T47D (cell line): ENCODE measurements around the gene ZNRF3.

Source experiments
- DNase-seq, 2 experiments: peaks; one replicate each; pipeline versions ENCODE4 v3.0.0 to v3.0.0-alpha.2; 2011 to 2012; ENCODE audit warnings: low read depth in 1 of 2, low spot score in 1 of 2
- JUND ChIP-seq: IDR thresholded peaks from 2 replicates; pipeline ENCODE4 v1.6.1; 2012; ENCODE audit warnings: low read depth
- in situ Hi-C: cut with HindIII; loops from 2 replicates; pipeline ENCODE4 v1.10.0; 2016; ENCODE audit warnings: low sequenced_read_pairs, low pct_unique_long_range_greater_than_20kb

ZNRF3 gene

DNA sequence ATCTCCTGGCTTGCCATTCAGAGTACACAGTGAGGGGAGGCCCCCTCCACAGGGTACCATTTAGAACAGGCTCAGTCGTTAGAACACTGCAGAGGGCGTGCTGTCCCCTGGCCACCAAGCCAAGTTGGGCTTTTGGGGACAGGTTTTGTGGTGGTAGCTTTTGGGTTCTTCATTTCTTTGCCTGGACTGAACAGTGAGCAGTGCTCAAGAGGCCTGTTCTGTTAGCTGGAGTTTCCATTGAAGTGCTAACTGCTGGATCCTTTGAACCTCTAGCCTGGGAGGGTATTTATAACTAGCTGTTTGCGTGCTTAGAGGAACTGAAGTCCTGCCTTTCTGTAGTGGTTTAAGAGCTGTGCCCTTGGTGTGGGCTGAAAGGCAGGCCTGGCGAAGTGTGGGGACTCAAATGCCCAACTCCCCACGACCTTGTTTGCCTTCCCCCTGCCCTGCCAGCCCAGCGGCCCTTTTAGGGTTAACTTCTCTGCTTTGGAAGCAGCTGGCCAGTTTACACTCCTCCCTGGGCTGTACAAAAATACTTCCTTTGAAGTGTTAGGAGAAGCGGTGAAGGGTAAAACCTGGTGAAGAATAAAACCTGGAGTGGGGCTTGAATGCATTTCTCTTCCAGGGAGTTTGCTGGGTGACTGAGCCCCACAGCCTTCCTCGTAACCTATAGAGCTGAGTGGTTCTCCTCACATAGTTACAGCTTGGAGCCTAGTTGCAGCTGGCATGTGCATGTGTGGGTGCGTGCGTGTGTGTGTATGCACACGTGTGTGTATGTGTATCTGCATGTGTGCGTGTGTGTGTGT is 34.6 kb downstream of the ZNRF3 start:
- in situ Hi-C loops: no loop called here
- DNase-seq: peak in 1 of 2 experiments; percentile 78
- no peak for TF ChIP-seq JUND

DNA sequence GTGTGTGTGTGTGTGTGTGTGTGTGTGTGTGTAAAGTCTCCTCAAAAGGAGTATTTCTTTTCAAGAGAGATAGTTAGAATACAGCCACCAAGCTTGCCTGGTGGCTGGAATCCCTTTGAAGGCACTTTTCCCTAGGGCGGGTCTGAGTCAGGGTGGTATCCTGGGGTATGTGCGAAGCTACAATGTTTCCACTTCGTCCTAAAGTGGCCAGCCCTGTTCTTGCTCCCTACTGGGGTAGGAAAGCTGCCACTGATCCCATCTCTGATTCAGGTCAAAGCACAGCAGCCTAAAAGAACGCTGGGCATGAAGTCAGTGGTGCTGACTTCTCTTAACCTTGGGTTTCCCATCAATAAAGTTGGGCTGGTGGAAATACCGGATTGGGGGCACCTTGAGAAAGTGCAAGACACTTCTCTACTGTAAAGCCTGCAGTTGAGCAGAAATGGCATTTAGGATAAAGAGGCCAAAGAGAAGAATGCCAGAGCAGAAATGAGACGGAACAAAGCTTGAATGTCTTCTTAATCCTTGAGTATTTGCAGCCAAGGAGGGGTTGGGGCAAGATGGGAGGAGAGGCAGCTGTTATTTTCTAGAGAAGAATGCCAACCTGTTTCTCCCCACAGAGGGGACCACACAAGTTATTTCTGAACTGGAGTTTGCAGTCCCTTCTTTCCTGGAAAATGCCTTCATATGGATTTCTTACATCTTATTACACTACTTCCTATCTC is 35.3 kb downstream of the ZNRF3 start:
- in situ Hi-C loops: no loop called here
- no peak for TF ChIP-seq JUND
- peak in 1 of 2 experiments; percentile 39 for DNase-seq

DNA sequence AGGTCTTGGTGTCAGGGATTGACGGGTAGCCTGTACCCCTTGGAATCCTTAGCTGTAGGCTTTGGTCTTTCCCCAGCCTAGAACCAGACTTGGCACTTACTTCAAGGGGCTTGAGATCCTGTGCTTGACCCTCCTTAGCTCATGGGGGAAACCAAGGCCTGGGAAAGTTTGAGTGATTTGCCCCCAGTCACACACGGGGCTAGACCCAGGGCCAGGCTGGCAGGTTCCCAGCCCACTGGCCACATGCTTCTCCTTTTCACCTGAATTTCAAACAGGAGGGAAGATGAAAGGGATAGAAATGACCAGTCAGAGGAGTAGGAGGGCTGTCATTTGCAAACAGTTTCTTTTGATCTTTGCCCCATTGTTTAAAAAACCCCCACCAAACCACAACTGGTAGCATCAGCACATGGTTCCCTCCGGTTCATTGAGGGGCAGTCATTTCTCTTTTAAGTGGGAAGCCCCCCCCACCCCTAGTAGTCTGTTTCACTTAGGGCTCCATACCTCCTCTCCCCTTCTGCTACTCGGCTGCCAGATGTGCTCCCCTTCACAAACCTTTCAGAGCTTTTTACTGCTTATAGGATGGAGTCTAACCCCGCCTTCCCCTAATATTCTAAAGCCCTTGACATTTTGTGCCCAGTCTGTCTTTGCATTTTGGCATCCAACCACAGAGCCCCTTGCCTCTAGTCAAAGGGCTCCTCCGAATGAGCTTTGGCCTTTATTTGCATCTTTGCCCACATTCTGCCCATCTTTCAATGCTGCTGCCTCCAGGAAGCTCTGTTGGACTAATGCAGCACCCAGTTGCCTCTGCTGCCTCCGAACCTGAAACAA is 37.6 kb downstream of the ZNRF3 start:
- TF ChIP-seq JUND: no peak
- in situ Hi-C loops: no loop called here
- no peak for DNase-seq

DNA sequence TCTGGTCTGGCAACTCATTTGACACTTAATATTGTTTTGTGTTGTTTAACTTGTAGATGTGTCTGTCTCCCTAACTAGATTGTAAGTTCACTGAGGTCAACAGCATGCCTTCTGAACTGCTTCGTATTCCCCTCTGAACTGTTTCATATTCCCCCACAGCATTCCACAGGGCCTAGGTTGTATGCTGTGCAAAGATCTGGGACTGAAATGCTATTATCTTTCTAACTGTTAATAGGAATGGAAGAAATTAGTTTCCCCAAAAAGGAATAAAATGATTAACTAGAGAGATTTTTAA is 38.2 kb downstream of the ZNRF3 start:
- TF ChIP-seq JUND: no peak
- DNase-seq: no peak
- in situ Hi-C loops: no loop called here

DNA sequence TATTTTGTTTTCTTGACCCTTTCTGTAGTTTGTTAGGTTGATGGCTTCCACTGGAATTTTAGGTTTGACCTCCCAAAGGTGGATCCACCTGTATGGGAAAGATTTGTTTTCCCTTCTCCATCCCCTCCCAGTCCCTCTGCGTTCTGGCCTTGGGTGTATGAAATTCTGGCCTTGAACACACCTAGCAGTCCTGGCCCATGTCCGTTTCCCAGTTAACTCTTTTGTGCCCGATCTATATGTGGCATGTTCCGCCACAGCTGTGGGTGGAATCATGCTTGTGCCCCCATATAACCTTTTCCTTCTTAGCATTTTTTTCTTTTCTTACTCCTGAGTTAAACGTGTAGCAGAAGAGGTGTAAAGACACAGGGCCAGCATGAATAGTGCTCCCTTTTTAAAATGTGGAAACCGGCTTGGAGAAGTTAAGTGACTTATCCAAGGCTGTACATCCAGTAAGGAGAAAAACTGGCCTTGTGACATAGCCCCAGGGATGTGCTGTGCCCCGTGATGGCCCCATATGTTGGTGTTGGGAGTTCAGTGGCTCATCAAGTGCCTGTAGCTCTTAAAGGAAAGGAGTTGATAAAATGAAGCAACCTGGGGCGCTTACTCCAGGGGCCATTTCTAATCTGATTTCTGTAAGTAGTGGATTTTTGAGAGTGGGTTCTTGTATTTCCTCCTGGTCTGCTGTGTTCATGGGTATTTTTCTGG is 39.3 kb downstream of the ZNRF3 start:
- in situ Hi-C loops: no loop called here
- peak in 1 of 2 experiments; percentile 20 for DNase-seq
- TF ChIP-seq JUND: no peak

DNA sequence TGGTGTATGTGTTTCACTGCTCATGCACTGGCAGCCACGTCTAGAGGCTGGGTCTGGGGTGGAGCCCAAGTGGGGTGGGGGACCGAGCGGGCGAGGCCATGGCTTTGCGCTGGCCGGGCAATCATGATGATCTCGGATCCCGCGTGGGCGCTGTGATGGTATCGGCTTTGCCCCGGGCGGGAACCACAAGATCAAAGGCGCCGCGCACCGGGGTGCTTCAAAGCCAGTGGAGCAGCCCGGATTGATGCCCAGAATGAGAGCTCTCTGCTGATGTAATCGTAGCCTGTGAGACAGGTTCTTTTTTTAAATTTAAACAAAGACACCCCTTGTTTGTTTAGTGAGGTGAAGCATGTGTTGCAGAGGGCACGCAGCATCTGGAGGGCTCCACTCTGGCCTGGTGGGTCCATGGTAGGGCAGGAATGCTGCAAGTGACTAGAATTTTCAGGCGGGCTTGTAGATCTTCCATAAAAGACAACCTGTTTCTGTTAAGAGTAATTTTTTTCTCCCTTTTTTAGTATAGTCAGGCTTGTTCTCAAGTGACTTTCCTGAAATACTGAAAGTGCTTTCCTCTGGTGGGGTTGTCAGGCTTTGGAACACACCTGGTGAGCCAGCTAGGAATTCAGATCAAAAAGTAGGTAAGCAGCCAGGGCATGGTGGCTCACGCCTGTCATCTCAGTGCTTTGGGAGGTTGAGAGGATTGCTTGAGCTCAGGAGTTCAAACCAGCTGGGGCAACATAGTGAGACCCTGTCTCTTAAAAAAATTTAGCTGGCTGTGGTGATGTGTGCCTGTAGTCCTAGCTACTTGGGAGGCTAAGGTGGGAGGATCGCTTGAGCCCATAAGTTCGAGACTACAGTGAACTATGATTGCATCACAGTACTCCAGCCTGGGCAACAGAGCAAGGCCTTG is 40.7 kb downstream of the ZNRF3 start:
- peak in 1 of 2 experiments; percentile 62 for DNase-seq
- in situ Hi-C loops: no loop called here
- TF ChIP-seq JUND: no peak

DNA sequence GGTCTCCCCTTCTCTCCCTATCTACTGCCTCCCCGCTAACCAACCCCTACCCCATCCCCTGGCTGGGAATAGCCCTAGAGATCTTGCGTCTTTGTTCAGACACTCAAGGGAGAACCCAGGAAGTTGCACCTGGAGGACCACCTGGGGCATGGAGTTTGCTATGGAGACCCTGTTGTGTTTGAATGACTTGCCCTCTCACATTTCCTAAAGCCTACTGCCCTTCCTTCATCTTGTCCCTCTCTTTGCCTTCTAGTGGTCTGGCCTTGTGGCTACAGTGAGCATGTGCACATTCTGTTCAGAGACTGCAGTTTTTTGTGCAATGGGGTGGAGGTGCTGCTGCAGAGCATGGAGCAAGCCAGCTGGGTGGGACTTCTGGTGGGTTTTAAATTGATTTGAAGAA is 42.5 kb downstream of the ZNRF3 start:
- no peak for TF ChIP-seq JUND
- no peak for DNase-seq
- in situ Hi-C loops: no loop called here

DNA sequence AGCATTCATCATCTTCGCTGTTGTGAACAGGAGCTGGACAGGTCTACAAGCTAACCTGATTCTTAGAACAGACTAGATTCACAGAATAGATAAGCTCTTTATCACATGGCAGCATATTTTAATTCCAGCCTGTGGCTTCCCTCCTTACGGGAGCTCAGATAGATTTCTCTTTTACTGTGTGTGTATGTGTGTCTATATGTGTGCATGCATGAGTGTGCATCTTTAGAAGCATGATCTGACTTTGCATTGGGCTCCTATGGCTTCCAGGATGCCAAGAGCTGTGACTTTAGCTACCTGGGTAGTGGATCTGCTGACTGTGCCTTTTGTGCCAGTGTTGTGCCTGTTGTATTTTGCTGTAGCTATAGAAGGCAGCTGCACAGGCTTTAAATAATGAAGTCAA is 44.3 kb downstream of the ZNRF3 start:
- no peak for DNase-seq
- TF ChIP-seq JUND: no peak
- in situ Hi-C loops: no loop called here

DNA sequence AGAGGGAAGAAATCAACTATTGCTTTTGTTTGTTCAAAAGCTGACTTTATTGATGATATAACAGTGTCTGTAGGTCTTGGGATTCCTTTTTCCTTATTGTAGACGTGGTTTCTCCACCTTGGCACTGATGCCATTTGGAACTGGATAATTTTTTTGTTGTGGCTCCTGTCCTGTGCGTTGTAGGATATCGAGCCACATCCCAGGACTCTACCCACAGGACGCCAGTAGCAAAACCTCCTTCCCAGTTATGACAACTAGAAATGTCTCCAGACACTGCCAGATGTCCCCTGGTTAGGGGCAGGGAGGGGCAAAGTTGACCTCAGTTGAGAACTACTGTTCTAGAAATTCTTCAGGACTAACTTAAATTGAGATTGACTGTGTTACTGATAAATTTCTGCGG is 45.8 kb downstream of the ZNRF3 start:
- TF ChIP-seq JUND: no peak

DNA sequence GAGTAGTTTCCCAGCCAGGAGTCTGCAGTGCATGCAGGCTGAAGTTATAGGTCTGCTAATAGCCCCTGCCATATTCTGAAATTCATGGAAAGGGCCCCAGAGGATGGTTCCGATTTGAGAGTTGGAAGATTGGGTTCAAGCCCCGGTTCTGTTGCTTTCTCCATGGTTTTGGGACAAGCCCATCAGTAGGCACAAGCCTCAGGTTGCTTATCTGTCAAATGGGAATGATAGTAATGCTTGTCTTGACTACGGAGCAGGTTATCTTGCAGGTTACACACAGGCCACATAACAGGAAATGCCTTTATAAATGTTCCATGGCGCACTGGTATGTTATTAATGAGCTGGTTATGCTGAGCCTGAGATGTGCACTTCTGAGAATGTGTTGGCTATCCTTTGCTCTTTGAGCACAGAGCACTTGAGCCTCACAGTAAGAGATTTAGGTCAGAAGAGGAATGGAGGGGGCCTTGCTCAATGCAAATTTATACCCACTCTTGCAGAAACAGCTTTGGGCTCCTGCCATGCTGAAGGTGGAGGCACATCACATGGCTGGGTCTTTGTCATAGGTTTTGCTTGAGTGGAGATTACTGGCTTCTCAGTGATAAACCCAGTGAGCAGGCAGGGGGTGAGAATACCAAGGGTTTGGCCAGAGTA is 47.1 kb downstream of the ZNRF3 start:
- in situ Hi-C loops: no loop called here
- DNase-seq: no peak
- no peak for TF ChIP-seq JUND

More for the DNA sequence above, 45.8 kb downstream of the ZNRF3 start:
- in situ Hi-C loops: no loop called here
- no peak for DNase-seq
